ENCODE data around the gene CBX8.

CBX8 gene

GRCh38 chr17:79843816-79844800 is 47.2 kb upstream of the CBX8 start:
- Histone ChIP-seq H2AFZ (ENCODE audit: low read depth, low read length, severe bottlenecking) (no peak overlapping the region), H3K4me3 (ENCODE audit: insufficient read depth, low read length, poor library complexity, severe bottlenecking) (no peak overlapping the region), H3K36me3 (ENCODE audit: low read length) (no peaks in the 10 kb centered on the region), H3K4me2 (ENCODE audit: low read depth, low read length, poor library complexity, severe bottlenecking) (no peak overlapping the region), H3K27me3 (ENCODE audit: low read length) (no peaks in the 10 kb centered on the region), H3K9ac (ENCODE audit: low read length) (no peak overlapping the region), H3K9me2 (replicated peaks; ENCODE audit: insufficient read depth, low read length) (no peaks in the 10 kb centered on the region), H3K79me2 (ENCODE audit: insufficient read depth, low read length) (no peaks in the 10 kb centered on the region), H3K27ac (ENCODE audit: low read depth, low read length) (no peak overlapping the region), H4K20me1 (ENCODE audit: low read depth, low read length) (no peaks in the 10 kb centered on the region), H3K9me3 (ENCODE audit: insufficient read depth, low read length) (no peaks in the 10 kb centered on the region), H3F3A (ENCODE audit: insufficient read depth) (no peaks in the 10 kb centered on the region)
- TF ChIP-seq EZH2phosphoT487 (conservative IDR thresholded peaks at IDR 0.05; ENCODE audit: low read length) (no peak), CTCF (IDR thresholded peaks at IDR 0.05; ENCODE audit: insufficient read depth, low read length, poor library complexity, severe bottlenecking) (no peak)

- H3K9me3 ChIP-seq (ENCODE audit: insufficient read depth, low read length) = no peaks in the 10 kb centered on the region
- H3K9ac ChIP-seq (ENCODE audit: low read length) = no peak overlapping the region
- TF ChIP-seq CTCF (IDR thresholded peaks at IDR 0.05; ENCODE audit: insufficient read depth, low read length, poor library complexity, severe bottlenecking) = no peak
- H2AFZ ChIP-seq (ENCODE audit: low read depth, low read length, severe bottlenecking) = no peak overlapping the region
- H3K9me2 ChIP-seq (replicated peaks; ENCODE audit: insufficient read depth, low read length) = no peaks in the 10 kb centered on the region
- H3K36me3 ChIP-seq (ENCODE audit: low read length) = no peaks in the 10 kb centered on the region
- no peak overlapping the region for H3K4me2 ChIP-seq (ENCODE audit: low read depth, low read length, poor library complexity, severe bottlenecking)
- no peak overlapping the region for H3K4me3 ChIP-seq (ENCODE audit: insufficient read depth, low read length, poor library complexity, severe bottlenecking)
- H3K27ac ChIP-seq (ENCODE audit: low read depth, low read length) = no peak overlapping the region
- H3K27me3 ChIP-seq (ENCODE audit: low read length) = no peaks in the 10 kb centered on the region
- peaks cover 2% of the 10 kb centered on the region for H3K79me2 ChIP-seq (ENCODE audit: insufficient read depth, low read length)
- no peaks in the 10 kb centered on the region for H4K20me1 ChIP-seq (ENCODE audit: low read depth, low read length)
- 0 out of 2 replicates have a peak, but pooled peaks cover under 1% of the 10 kb centered on the region for H3F3A ChIP-seq (ENCODE audit: insufficient read depth)
Observed at GRCh38 chr17:79843474-79843815, 46.6 kb upstream of the CBX8 start.

GRCh38 chr17:79842656-79843473 is 46.0 kb upstream of the CBX8 start:
- H3K9me3 ChIP-seq (ENCODE audit: insufficient read depth, low read length) = no peaks in the 10 kb centered on the region
- H3K27ac ChIP-seq (ENCODE audit: low read depth, low read length) = no peak overlapping the region
- no peak overlapping the region for H3K9ac ChIP-seq (ENCODE audit: low read length)
- H3K36me3 ChIP-seq (ENCODE audit: low read length) = no peaks in the 10 kb centered on the region
- H2AFZ ChIP-seq (ENCODE audit: low read depth, low read length, severe bottlenecking) = no peak overlapping the region
- TF ChIP-seq EZH2phosphoT487 (conservative IDR thresholded peaks at IDR 0.05; ENCODE audit: low read length) (no peak), CTCF (IDR thresholded peaks at IDR 0.05; ENCODE audit: insufficient read depth, low read length, poor library complexity, severe bottlenecking) (no peak)
- H4K20me1 ChIP-seq (ENCODE audit: low read depth, low read length) = no peaks in the 10 kb centered on the region
- no peak overlapping the region for H3K4me3 ChIP-seq (ENCODE audit: insufficient read depth, low read length, poor library complexity, severe bottlenecking)
- H3K27me3 ChIP-seq (ENCODE audit: low read length) = no peaks in the 10 kb centered on the region
- H3K9me2 ChIP-seq (replicated peaks; ENCODE audit: insufficient read depth, low read length) = no peaks in the 10 kb centered on the region
- H3K79me2 ChIP-seq (ENCODE audit: insufficient read depth, low read length) = peaks cover 7% of the 10 kb centered on the region
- H3F3A ChIP-seq (ENCODE audit: insufficient read depth) = peaks cover 5% of the 10 kb centered on the region; the same call in 1 of the 2 replicates
- no peak overlapping the region for H3K4me2 ChIP-seq (ENCODE audit: low read depth, low read length, poor library complexity, severe bottlenecking)
